BJ (cell line): Measurements from ENCODE around the gene GRAMD1B. TPM values are rescaled to one million over a fixed set of nuclear protein-coding genes. Genes with fewer than 3 reads are reported as not detected.

Source experiments
- CTCF ChIA-PET: fragments of 350-600 bp; formaldehyde crosslinking; extraction: SDS; loops from one replicate; lab custom pipeline; 2021; ENCODE audit warnings: antibody characterized with exemption, inconsistent platforms; lab: Yijun Ruan, JAX
- POLR2A ChIA-PET: fragments of 300-600 bp; sonication (Branson Sonifier 250); formaldehyde crosslinking; extraction: SDS; loops from one replicate; lab custom pipeline; 2021; ENCODE audit warnings: antibody characterized with exemption; lab: Charles Lee
- DNase-seq: peaks from one replicate; pipeline ENCODE4 v3.0.0-alpha.2; 2011; ENCODE audit warnings: low read depth
- H3K27me3 ChIP-seq: 2 replicates; pipeline ENCODE4 v1.6.0; 2011; ENCODE audit warnings: low read length; ENCODE audit not compliant: control insufficient read depth, insufficient read depth
- H3K36me3 ChIP-seq: 2 replicates; pipeline ENCODE4 v1.5.1; 2011; ENCODE audit warnings: low read length; ENCODE audit not compliant: control insufficient read depth, insufficient read depth
- H3K4me3 ChIP-seq: 2 replicates; pipeline ENCODE4 v1.5.1; 2011; ENCODE audit warnings: low read depth, mild to moderate bottlenecking, control low read depth, low read length
- polyA plus RNA-seq: library from polyadenylated mRNA; depleted of rRNA; stranded (reverse); fragments of >200 nt; gene quantifications from 2 replicates; pipeline ENCODE4 v1.2.3, GENCODE V29; 2011
- TF ChIP-seq, protein P1 (sequence below): IDR thresholded peaks from 2 replicates; pipeline ENCODE4 v1.5.1; 2011; ENCODE audit warnings: low read depth, mild to moderate bottlenecking, control low read depth, inconsistent platforms, low read length, moderate library complexity; ENCODE audit not compliant: insufficient read depth

GRAMD1B gene
- polyA plus RNA-seq, 1 experiment, result 11.7 TPM

DNA sequence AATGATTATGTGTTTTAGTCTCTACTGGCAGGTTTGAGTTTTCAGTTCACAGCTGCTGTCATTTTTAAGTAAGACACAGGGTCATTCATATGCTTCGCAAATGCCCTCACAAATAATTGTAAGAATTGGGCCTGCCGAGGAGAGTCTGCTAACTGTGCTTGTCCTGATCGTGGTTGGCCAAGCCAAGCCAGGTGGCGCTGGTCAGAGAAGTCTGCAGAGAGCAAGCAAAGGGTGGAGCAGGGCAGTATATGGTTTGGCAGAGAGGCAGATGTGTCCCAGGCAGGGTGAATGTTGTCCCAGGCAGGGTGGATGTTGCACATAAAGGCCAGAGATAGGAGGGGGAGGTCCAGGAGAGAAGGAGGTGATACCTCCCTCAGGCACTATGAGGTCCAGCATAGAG is 171.7 kb downstream of the GRAMD1B start:
- no peak for DNase-seq
- H3K27me3 ChIP-seq, result no peaks in the 10 kb centered on the region
- ChIA-PET CTCF (interaction anchor here (0.7 to 2.0 kb wide), 6 partner anchors 12 to 349 kb away, joined by 3 to 6 read pairs (median 4); no protein-coding TSS in a partner anchor), POLR2A (no interaction called here)
- H3K36me3 ChIP-seq, result peaks cover 14% of the 10 kb centered on the region
- TF ChIP-seq, protein P1, sequence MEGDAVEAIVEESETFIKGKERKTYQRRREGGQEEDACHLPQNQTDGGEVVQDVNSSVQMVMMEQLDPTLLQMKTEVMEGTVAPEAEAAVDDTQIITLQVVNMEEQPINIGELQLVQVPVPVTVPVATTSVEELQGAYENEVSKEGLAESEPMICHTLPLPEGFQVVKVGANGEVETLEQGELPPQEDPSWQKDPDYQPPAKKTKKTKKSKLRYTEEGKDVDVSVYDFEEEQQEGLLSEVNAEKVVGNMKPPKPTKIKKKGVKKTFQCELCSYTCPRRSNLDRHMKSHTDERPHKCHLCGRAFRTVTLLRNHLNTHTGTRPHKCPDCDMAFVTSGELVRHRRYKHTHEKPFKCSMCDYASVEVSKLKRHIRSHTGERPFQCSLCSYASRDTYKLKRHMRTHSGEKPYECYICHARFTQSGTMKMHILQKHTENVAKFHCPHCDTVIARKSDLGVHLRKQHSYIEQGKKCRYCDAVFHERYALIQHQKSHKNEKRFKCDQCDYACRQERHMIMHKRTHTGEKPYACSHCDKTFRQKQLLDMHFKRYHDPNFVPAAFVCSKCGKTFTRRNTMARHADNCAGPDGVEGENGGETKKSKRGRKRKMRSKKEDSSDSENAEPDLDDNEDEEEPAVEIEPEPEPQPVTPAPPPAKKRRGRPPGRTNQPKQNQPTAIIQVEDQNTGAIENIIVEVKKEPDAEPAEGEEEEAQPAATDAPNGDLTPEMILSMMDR, result no peak
- no peak overlapping the region for H3K4me3 ChIP-seq

DNA sequence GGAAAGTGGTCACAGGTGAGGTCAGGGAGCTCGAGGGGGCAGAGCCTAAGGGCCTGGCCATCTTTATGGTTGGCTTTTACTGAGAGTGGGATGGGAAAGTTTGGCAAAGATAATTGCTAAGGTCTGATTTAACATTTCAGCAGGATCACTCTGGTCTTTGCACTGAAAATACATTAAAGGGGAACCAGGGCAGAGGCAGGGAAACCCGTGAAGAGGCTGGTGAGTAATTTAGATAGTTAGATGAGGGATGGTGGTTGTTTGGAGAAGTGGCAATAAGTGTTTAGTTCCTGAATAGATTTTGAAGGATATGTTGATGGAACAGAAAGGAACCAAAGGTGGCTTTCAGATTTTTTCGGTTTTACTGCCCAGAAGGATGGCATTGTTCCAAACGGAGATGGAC is 173.6 kb downstream of the GRAMD1B start:
- H3K36me3 ChIP-seq, result peaks cover 14% of the 10 kb centered on the region
- no peaks in the 10 kb centered on the region for H3K27me3 ChIP-seq
- no peak overlapping the region for H3K4me3 ChIP-seq
- ChIA-PET POLR2A (no interaction called here), CTCF (interaction anchor here (1.0 kb wide), 1 partner anchor 103 kb away, joined by 3 read pairs; no protein-coding TSS in a partner anchor)
- DNase-seq, result no peak
- TF ChIP-seq, protein P1, result no peak

DNA sequence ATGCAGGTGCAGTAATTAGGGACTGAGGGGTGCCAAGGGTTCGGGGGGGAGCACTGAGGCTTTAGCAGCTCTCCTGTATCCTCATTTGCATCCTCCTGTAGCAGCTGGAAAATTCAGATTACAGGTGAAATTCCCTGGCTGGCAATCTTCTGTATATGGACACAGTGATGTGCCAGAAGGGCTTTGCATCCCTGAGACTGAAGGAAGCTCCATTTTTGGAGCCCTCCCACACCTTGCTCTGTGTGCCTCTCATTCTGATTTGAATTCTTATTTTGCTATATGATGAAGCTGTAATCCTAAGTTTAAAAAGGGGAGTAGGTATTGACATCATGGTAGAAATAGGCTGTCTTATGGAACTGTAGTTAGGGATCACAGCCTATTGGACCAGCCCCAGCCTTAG is 177.7 kb downstream of the GRAMD1B start:
- Histone ChIP-seq H3K27me3 (no peaks in the 10 kb centered on the region), H3K36me3 (peaks cover 29% of the 10 kb centered on the region), H3K4me3 (no peak overlapping the region)
- no peak for DNase-seq
- ChIA-PET POLR2A (no interaction called here), CTCF (interaction anchor here (1.3 kb wide), 1 partner anchor 100 kb away, joined by 4 read pairs; no protein-coding TSS in a partner anchor)
- TF ChIP-seq, protein P1, result no peak

DNA sequence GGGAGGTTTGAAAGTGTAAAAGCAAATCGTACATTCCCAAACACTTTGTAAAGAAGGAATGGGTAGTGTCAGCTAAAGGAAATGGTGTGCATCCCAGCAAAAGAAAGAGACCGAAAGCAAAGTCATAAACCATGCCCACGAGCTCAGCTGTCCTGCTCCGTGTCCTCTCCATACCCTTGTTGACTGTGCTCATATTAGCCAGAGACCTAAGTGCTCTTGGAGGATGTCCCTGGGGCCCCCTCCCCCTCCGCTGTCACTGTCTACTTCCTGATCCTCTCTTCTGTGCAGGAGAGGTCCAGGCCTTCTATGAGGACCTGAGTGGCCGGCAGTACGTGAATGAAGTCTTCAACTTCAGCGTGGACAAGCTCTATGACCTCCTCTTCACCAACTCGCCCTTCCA is 178.3 kb downstream of the GRAMD1B start:
- no peaks in the 10 kb centered on the region for H3K27me3 ChIP-seq
- TF ChIP-seq, protein P1, result no peak
- ChIA-PET POLR2A (no interaction called here), CTCF (interaction anchor here (0.6 kb wide), 1 partner anchor 18 kb away, joined by 3 read pairs; no protein-coding TSS in a partner anchor)
- peaks cover 28% of the 10 kb centered on the region for H3K36me3 ChIP-seq
- H3K4me3 ChIP-seq, result no peak overlapping the region
- DNase-seq, result no peak

DNA sequence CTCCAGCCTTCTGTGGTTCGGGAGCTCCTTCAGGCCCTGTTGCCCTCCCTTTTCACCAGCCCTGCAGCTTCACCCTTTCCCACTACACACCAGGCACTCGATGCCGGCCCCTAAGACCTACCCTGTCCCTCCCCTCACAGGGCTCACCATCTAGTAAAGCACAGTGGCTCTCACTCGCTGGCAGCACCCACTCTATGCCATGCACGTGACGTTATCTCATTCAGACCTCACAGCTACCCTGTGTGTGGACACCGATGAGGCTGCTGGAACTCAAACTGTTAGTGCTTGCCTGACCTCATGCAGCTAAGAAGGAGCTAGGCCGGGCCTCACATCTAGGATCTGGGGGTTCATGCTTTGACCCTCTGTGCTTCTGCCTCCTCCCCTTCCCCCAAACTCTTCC is 178.9 kb downstream of the GRAMD1B start:
- no peaks in the 10 kb centered on the region for H3K27me3 ChIP-seq
- POLR2A ChIA-PET, result no interaction called here
- peaks cover 28% of the 10 kb centered on the region for H3K36me3 ChIP-seq
- TF ChIP-seq, protein P1, result no peak
- CTCF ChIA-PET, result interaction anchor here (0.6 to 1.4 kb wide), 2 partner anchors 17 to 32 kb away, joined by 3 to 5 read pairs; no protein-coding TSS in a partner anchor
- H3K4me3 ChIP-seq, result no peak overlapping the region
- DNase-seq, result no peak
